ENCODE results near the gene BICRA. TPM values are rescaled to one million over a fixed set of nuclear protein-coding genes. Genes with fewer than 3 reads are reported as not detected.
A peak's percentile ranks its signal among the peaks of the same experiment; 100 is the strongest.

Gene BICRA
- total RNA-seq, 1 experiment from 2014 or later = 29.3 TPM

DNA sequence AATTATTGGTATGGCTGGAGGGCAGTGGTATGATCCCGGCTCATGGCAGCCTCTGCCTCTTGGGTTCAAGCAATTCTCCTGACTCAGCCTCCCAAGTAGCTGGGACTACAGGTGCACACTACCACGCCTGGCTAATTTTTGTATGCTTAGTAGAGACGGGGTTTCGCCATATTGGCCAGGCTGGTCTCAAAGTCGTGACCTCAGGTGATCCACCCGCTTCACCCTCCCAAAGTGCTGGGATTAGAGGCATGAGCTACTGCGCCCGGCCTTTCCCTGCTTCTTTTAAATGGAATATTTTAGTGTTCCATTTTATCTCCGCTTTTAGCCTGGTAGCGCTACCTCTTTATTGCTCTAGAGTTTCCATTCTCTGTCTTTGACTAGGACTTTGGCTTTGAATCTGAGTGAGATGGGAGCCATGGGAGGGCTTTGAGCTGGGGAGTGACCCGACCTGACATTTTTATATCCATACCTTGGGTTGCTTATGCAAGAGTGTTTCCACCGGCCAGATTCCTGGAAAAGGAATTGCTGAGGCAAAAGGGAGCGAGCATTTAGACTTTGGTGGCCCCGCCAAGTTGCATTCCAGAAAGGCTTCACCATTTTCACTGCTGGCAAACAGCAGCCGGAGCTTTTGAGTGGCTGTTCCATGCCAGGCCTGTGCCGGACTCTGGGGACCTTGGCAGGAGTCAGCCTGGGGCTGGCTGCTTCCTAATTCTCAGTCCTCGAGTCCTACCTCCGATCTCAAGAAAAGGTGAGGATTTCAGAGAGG lies 22.9 kb downstream of the BICRA start:
- no peak for DNase-seq
- Histone ChIP-seq H3K79me2 (ENCODE audit: insufficient read depth, low read length) (peaks cover 24% of the 10 kb centered on the region; the same call in 1 of the 2 replicates), H3K9me3 (ENCODE audit: control insufficient read depth, low read depth, low read length) (no peaks in the 10 kb centered on the region), H3K4me1 (ENCODE audit: insufficient read depth, low read length) (0 out of 2 replicates have a peak, but pooled peaks cover 2% of the 10 kb centered on the region), H4K5ac (ENCODE audit: insufficient read length, low read depth, low read length) (no peak overlapping the region), H2BK12ac (ENCODE audit: insufficient read length, low read depth, low read length) (no peak overlapping the region), H2BK15ac (ENCODE audit: low read depth, low read length) (no peak overlapping the region), H3K23ac (ENCODE audit: insufficient read length, low read depth, low read length) (no peak overlapping the region), H2AFZ (ENCODE audit: low read length) (no peak overlapping the region), H3K56ac (ENCODE audit: insufficient read length, low read depth, low read length) (no peak overlapping the region), H3K4ac (ENCODE audit: low read depth, low read length) (no peak overlapping the region), H4K91ac (ENCODE audit: insufficient read length, low read depth, low read length) (no peak overlapping the region), H4K20me1 (ENCODE audit: control insufficient read depth, insufficient read depth, insufficient read length) (no peaks in the 10 kb centered on the region), H3K18ac (ENCODE audit: insufficient read length, low read depth, low read length) (no peak overlapping the region), H2AK5ac (ENCODE audit: insufficient read length, low read length) (no peak overlapping the region), H2BK20ac (ENCODE audit: low read depth, low read length, poor library complexity, severe bottlenecking) (no peak overlapping the region), H3K79me1 (ENCODE audit: insufficient read depth, low read depth, low read length, poor library complexity, severe bottlenecking) (peaks cover 23% of the 10 kb centered on the region), H3K4me2 (ENCODE audit: insufficient read depth, insufficient read length, low read length) (no peak overlapping the region), H4K8ac (replicated peaks; ENCODE audit: insufficient read length, low read depth, low read length) (no peak overlapping the region), H3K27ac (ENCODE audit: insufficient read length, low read depth, low read length) (no peak overlapping the region), H3T11ph (ENCODE audit: low read length) (no peak overlapping the region), H3K23me2 (ENCODE audit: insufficient read length, low read depth, low read length, poor library complexity, severe bottlenecking) (no peaks in the 10 kb centered on the region), H2BK120ac (ENCODE audit: low read depth, low read length, poor library complexity, severe bottlenecking) (no peak overlapping the region), H2BK5ac (ENCODE audit: insufficient read length, low read length) (no peak overlapping the region), H3K27me3 (ENCODE audit: insufficient read depth, low read length) (no peaks in the 10 kb centered on the region), H3K14ac (ENCODE audit: insufficient read depth, low read length) (no peak overlapping the region), H3K9ac (ENCODE audit: extremely low read depth, insufficient read length, low read length) (no peak overlapping the region)
- H3K27me3 Mint-ChIP-seq (ENCODE audit: low read depth) = no peaks in the 10 kb centered on the region
- H3K36me3 Mint-ChIP-seq (ENCODE audit: insufficient read depth in 1 of 3, low read depth in 3 of 3) = peaks cover 6 to 31% (median 21%) of the 10 kb centered on the region in 3 experiments
- TF ChIP-seq, protein P1, sequence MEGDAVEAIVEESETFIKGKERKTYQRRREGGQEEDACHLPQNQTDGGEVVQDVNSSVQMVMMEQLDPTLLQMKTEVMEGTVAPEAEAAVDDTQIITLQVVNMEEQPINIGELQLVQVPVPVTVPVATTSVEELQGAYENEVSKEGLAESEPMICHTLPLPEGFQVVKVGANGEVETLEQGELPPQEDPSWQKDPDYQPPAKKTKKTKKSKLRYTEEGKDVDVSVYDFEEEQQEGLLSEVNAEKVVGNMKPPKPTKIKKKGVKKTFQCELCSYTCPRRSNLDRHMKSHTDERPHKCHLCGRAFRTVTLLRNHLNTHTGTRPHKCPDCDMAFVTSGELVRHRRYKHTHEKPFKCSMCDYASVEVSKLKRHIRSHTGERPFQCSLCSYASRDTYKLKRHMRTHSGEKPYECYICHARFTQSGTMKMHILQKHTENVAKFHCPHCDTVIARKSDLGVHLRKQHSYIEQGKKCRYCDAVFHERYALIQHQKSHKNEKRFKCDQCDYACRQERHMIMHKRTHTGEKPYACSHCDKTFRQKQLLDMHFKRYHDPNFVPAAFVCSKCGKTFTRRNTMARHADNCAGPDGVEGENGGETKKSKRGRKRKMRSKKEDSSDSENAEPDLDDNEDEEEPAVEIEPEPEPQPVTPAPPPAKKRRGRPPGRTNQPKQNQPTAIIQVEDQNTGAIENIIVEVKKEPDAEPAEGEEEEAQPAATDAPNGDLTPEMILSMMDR (conservative IDR thresholded peaks at IDR 0.05) = no peak
- peaks cover 25 to 31% of the 10 kb centered on the region in 2 experiments for H3K4me1 Mint-ChIP-seq
- no peak overlapping the region; a peak in 1 of 5 replicates for H3K4me3 Mint-ChIP-seq
- peak overlapping the region; percentile 55 to 93 (median 68); a peak in 5 of 7 replicates for H3K27ac Mint-ChIP-seq
- WGBS (ENCODE audit: extremely low coverage, insufficient read length, low lambda C conversion rate) = no CpG with 5 or more reads among the region's 18 CpGs
- no peaks in the 10 kb centered on the region for H3K9me3 Mint-ChIP-seq

Data from H9 (cell line).